Measurements from ENCODE around the gene EXOC7.

EXOC7 gene

GRCh38 chr17:76089680-76090516 lies 13.7 kb downstream of the EXOC7 start:
- no peaks in the 10 kb centered on the region for H3K27me3 Mint-ChIP-seq (ENCODE audit: low read depth)
- no peaks in the 10 kb centered on the region for H3K9me3 Mint-ChIP-seq
- H3K4me1 Mint-ChIP-seq (ENCODE audit: low read depth) = peaks cover 3% of the 10 kb centered on the region
- H3K27ac Mint-ChIP-seq = no peak overlapping the region
- H3K36me3 Mint-ChIP-seq (ENCODE audit: low read depth) = peaks cover 20% of the 10 kb centered on the region
- H3K4me3 Mint-ChIP-seq = no peak overlapping the region

- Mint-ChIP-seq H3K9me3 (no peaks in the 10 kb centered on the region), H3K27me3 (ENCODE audit: low read depth) (no peaks in the 10 kb centered on the region), H3K4me3 (no peak overlapping the region), H3K36me3 (ENCODE audit: low read depth) (peaks cover 22% of the 10 kb centered on the region), H3K4me1 (ENCODE audit: low read depth) (peaks cover 3% of the 10 kb centered on the region), H3K27ac (no peak overlapping the region)
Observed at GRCh38 chr17:76088868-76089576, 14.6 kb downstream of the EXOC7 start.

- no peaks in the 10 kb centered on the region for H3K9me3 Mint-ChIP-seq
- H3K27me3 Mint-ChIP-seq (ENCODE audit: low read depth) = no peaks in the 10 kb centered on the region
- H3K27ac Mint-ChIP-seq = no peak overlapping the region
- H3K36me3 Mint-ChIP-seq (ENCODE audit: low read depth) = peaks cover 19% of the 10 kb centered on the region
- peaks cover 3% of the 10 kb centered on the region for H3K4me1 Mint-ChIP-seq (ENCODE audit: low read depth)
- no peak overlapping the region for H3K4me3 Mint-ChIP-seq
Observed at GRCh38 chr17:76088041-76088867, 15.3 kb downstream of the EXOC7 start.

DNA sequence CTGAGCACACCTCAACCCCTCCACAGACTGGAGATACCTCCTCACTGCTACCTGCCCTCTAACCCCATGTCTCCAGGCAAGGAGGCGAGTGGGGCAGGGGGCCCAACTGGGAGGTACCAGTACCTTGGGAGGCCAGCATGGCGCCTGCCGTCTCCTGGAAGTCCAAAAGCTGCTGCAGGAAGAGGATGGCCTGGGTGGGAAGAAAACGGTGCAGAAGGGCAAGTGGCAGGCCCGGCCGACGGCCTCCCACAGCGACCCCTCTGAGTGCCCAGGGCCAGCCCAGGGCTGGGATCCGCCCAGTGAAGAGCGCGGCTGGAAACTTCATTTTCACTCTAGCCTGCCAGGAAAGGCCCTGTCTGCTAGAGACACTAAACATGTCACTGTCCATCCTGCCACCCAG lies 16.1 kb downstream of the EXOC7 start:
- no peaks in the 10 kb centered on the region for H3K27me3 Mint-ChIP-seq (ENCODE audit: low read depth)
- H3K36me3 Mint-ChIP-seq (ENCODE audit: low read depth) = peaks cover 19% of the 10 kb centered on the region
- peaks cover 3% of the 10 kb centered on the region for H3K4me1 Mint-ChIP-seq (ENCODE audit: low read depth)
- H3K27ac Mint-ChIP-seq = no peak overlapping the region
- H3K9me3 Mint-ChIP-seq = no peaks in the 10 kb centered on the region
- H3K4me3 Mint-ChIP-seq = no peak overlapping the region

DNA sequence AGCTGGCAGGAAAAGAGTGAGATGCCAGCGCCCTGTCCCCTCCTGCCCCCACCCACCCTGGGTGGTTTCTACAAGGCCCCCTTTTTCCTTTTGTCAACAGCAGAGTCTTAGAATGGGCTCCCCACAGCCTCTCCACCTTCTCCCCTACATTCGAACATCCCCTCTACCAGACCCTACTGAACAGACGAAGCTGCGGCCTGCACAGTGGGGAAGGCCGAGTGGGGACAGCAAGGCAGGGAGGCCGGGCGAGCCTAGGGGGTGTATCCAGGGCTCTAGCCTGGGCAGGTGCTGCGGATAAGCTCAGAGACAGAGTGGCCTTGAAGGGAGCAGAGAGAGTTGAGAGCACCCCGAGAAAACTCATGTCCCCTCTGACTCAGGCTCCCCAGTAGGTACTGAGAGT lies 17.2 kb downstream of the EXOC7 start:
- H3K36me3 Mint-ChIP-seq (ENCODE audit: low read depth) = peaks cover 15% of the 10 kb centered on the region
- no peak overlapping the region for H3K4me3 Mint-ChIP-seq
- no peak overlapping the region for H3K27ac Mint-ChIP-seq
- H3K9me3 Mint-ChIP-seq = no peaks in the 10 kb centered on the region
- H3K4me1 Mint-ChIP-seq (ENCODE audit: low read depth) = peaks cover 1% of the 10 kb centered on the region
- H3K27me3 Mint-ChIP-seq (ENCODE audit: low read depth) = peaks cover 3% of the 10 kb centered on the region

DNA sequence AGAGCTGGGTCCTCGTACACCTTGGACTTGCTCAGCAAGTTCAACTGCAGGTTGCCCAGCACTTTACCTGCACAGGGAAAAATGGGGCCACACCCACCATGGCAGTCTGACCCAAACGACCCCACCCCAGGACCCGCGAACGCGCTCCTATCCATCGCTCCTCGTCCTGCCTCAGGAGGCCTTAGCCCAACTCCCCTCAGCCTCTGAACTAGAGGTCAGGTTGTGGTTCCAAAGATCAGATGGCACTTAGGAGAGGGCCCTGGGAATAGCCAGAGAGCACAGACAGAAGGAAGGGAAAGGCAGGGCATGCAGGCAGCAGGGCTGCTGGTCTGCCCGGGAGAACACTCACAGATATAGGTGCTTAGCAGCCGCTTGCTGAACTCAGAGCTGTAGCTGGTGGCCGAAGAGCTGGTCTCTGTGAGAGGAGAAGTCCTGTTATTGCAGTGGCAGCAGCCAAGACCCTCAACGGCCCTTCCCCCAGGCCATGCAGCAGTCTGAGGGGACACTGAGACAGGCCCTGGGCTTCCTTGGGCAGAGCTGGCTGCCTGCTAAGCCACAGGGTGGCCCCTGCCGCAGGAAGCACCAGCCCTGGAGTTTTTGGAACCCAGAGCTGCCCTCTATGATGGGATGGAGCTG lies 17.7 kb downstream of the EXOC7 start:
- H3K27ac Mint-ChIP-seq = no peak overlapping the region
- no peak overlapping the region for H3K4me3 Mint-ChIP-seq
- H3K9me3 Mint-ChIP-seq = no peaks in the 10 kb centered on the region
- peaks cover 4% of the 10 kb centered on the region for H3K27me3 Mint-ChIP-seq (ENCODE audit: low read depth)
- no peaks in the 10 kb centered on the region for H3K4me1 Mint-ChIP-seq (ENCODE audit: low read depth)
- peaks cover 15% of the 10 kb centered on the region for H3K36me3 Mint-ChIP-seq (ENCODE audit: low read depth)

DNA sequence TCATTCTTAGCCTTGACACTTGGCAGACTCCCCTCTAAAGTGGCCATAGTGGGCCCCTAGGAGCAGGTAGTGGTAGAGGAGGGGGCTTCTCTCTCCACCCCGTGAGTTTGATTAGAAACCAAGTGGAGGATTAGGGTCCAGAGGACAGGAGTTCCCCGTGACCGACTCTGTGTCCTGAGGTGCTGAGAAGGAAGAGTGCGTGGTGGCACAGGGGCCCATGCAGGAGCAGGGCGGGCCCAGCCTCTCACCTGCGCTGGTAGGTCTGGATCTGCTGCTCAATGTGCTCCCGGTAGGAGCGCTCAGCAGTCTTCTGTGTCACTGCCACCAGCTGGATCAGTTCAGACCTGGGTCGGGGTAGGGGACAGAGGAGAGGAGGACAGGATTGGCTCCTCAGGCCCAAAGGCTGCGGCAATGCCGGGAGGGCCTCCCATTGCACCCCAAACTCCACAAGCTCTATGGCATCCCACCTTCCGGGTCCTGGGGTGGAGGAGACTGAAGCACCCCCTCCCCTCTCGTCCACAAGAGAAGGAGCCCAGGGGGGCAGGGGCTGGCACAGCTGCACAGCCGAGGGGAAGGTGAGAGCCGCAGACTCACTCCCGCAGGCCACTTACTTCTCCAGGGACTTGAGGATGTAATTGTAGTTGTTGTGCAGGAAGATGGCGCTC lies 18.4 kb downstream of the EXOC7 start:
- peaks cover 4% of the 10 kb centered on the region for H3K27me3 Mint-ChIP-seq (ENCODE audit: low read depth)
- no peak overlapping the region for H3K27ac Mint-ChIP-seq
- H3K9me3 Mint-ChIP-seq = no peaks in the 10 kb centered on the region
- H3K36me3 Mint-ChIP-seq (ENCODE audit: low read depth) = peaks cover 15% of the 10 kb centered on the region
- no peaks in the 10 kb centered on the region for H3K4me1 Mint-ChIP-seq (ENCODE audit: low read depth)
- no peak overlapping the region for H3K4me3 Mint-ChIP-seq

DNA sequence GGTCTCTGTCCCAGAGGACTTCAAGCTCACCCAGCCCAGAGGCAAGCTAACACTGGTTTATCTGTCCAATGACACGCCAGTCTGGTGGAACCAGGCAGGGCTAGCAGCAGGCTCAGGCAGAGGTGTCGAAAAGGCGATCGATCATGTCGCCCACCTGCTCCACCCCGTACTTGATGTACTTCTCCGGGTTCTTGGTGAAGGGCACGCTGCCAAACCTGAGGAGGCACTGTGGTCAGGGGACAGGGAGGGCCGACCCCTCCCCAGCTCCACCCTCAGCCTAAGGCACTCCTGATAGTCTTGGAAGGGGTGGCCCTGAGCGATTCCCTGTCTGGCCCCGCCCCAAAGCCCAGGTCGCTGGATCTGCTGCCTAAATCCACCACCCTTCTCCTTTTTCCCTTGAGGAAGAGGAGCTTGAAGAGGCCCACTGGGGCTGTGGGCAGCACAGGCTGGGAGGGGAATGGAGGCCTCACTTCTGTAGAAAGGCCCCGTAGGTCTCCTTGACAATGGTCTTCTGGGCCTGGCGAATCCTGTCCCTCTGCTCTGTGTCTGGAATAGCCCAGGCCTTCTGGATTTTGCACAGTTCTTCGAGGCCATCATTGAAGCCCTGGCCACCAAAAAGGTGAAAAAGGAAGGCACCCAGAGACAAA lies 19.9 kb downstream of the EXOC7 start:
- H3K4me1 Mint-ChIP-seq (ENCODE audit: low read depth) = no peaks in the 10 kb centered on the region
- peaks cover 18% of the 10 kb centered on the region for H3K27me3 Mint-ChIP-seq (ENCODE audit: low read depth)
- no peaks in the 10 kb centered on the region for H3K9me3 Mint-ChIP-seq
- H3K4me3 Mint-ChIP-seq = no peak overlapping the region
- peaks cover 12% of the 10 kb centered on the region for H3K36me3 Mint-ChIP-seq (ENCODE audit: low read depth)
- no peak overlapping the region for H3K27ac Mint-ChIP-seq

DNA sequence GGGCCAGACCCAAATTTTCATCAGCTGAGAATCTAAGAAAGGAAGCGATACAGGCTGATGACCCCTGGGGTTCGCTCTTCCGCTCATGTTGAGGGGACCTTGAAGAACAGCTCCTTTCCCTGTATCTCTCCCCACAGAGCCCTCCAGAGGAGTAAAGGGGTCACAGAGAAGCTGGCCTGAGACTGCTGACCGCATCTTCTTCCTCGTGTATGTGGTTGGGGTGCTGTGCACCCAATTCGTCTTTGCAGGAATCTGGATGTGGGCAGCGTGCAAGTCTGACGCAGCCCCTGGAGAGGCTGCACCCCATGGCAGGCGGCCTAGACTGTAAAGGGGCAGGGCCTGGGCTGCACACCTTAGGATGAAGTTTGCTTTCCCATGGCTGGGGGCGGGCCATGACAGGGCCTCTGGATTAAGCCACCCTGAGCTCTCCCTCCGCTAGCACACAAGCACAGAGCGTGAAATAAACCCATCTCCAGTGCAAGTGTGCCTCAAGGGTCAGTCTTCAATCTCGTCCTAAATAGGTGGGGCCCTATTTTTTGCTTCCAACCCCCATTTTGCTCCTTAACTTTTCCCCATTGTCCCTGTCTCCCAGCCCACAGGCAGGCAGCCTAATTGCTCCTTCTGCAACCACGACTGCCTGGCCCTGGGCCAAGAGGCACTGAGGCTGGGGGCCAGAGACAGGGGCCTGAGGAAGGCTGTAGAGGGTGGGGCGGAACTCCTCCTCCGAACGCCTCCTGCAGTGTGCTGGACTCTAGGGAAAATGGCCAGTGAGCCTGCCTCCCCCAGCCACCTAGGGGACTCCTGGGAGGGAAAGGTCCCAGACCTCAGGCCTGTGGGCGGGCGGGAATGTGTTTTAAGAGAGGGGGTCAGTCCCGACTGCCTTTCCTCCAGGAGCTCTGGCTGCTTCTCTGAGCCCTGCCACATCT lies 21.0 kb downstream of the EXOC7 start:
- H3K27ac Mint-ChIP-seq = no peak overlapping the region
- H3K27me3 Mint-ChIP-seq (ENCODE audit: low read depth) = peaks cover 29% of the 10 kb centered on the region
- H3K36me3 Mint-ChIP-seq (ENCODE audit: low read depth) = peaks cover 12% of the 10 kb centered on the region

DNA sequence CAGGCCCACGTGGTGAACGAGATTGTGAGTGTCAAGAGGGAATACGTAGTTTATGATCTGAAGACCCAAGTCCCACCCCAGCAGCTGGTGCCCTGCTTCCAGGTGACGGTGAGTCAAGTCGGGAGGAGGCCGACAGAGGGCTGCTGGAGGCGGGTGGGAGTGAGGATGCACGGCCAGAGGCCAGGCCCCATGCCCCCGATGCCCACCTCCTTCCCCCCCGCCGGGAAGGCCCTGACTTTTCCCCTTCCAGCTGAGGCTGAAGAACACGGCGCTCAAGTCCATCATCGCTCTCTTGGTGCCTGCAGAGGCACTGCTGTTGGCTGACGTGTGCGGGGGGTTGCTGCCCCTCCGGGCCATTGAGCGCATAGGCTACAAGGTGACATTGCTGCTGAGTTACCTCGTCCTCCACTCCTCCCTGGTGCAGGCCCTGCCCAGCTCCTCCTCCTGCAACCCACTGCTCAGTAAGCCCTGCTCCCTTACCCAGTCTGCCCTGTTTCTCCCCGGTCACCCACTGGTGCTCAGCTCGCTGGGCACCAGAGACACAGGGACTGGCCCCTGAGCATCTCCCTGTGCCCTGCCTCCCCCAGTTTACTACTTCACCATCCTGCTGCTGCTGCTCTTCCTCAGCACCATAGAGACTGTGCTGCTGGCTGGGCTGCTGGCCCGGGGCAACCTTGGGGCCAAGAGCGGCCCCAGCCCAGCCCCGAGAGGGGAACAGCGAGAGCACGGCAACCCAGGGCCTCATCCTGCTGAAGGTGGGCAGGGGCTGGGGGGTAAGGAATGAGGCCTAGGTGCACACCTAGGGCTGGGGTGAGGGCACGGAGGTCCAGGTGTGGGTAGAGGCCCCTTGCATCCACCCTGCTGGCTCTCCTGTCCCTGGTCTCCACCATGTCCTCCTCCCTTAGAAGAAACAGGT lies 22.0 kb downstream of the EXOC7 start:
- Mint-ChIP-seq H3K27ac (no peak overlapping the region), H3K9me3 (no peaks in the 10 kb centered on the region), H3K27me3 (ENCODE audit: low read depth) (peaks cover 39% of the 10 kb centered on the region), H3K4me1 (ENCODE audit: low read depth) (peaks cover 4% of the 10 kb centered on the region), H3K36me3 (ENCODE audit: low read depth) (peaks cover 12% of the 10 kb centered on the region), H3K4me3 (no peak overlapping the region)

More for the DNA sequence above, 21.0 kb downstream of the EXOC7 start:
- Mint-ChIP-seq H3K4me1 (ENCODE audit: low read depth) (no peaks in the 10 kb centered on the region), H3K4me3 (no peak overlapping the region), H3K9me3 (no peaks in the 10 kb centered on the region)

GRCh38 chr17:76080768-76081287 lies 22.8 kb downstream of the EXOC7 start:
- H3K4me3 Mint-ChIP-seq = no peak overlapping the region
- H3K27ac Mint-ChIP-seq = no peak overlapping the region
- H3K4me1 Mint-ChIP-seq (ENCODE audit: low read depth) = peaks cover 4% of the 10 kb centered on the region
- peaks cover 46% of the 10 kb centered on the region for H3K27me3 Mint-ChIP-seq (ENCODE audit: low read depth)
- H3K9me3 Mint-ChIP-seq = no peaks in the 10 kb centered on the region
- H3K36me3 Mint-ChIP-seq (ENCODE audit: low read depth) = peaks cover 10% of the 10 kb centered on the region

Data from T-helper 1 cell treated with Interleukin-12 subunit alpha and Interleukin-12 subunit beta and Interleukin-4 antibody, amounts not matched to agents 30 μg/mL and 1 μg/mL, for 36 hours (primary cell).